ENCODE results near the gene SREK1IP1. TPM values are rescaled to one million over a fixed set of nuclear protein-coding genes. Genes with fewer than 3 reads are reported as not detected.

Gene SREK1IP1
- total and polyA plus RNA-seq, 7 donors, result 4.6 to 11.1 (median 6.9) TPM

- Histone ChIP-seq H3K36me3 (ENCODE audit: insufficient read depth in 1 of 2, low read depth in 1 of 2) (no peaks in the 10 kb centered on the region), H3K4me1 (no peaks in the 10 kb centered on the region), H3K27me3 (ENCODE audit: insufficient read depth in 3 of 3, low read length in 2 of 3) (peaks cover 0 to 26% (median 3%) of the 10 kb centered on the region in 3 donors), H3K27ac (no peak overlapping the region), H3K9me3 (no peaks in the 10 kb centered on the region), H3K4me3 (no peak overlapping the region)
- ATAC-seq (no peak), DNase-seq (no peak)
- WGBS, 3 donors, result 36 to 50% (median 40%) methylated on average over 5 of the region's 5 CpGs
- TF ChIP-seq CTCF (IDR thresholded peaks at IDR 0.05), result no peak
- intact Hi-C loops (cut with DNase I), result no loop called here
Observed at GRCh38 chr5:64685866-64686265, 82.6 kb downstream of the SREK1IP1 start.

- 84 to 94% (median 92%) methylated on average over 7 of the region's 7 CpGs for WGBS, 3 donors
- ATAC-seq (no peak), DNase-seq (no peak)
- no peak for TF ChIP-seq CTCF (IDR thresholded peaks at IDR 0.05)
- Histone ChIP-seq H3K27me3 (ENCODE audit: insufficient read depth in 3 of 3, low read length in 2 of 3) (peaks cover 0 to 3% (median 2%) of the 10 kb centered on the region in 3 donors), H3K4me1 (no peaks in the 10 kb centered on the region), H3K4me3 (no peak overlapping the region), H3K9me3 (no peaks in the 10 kb centered on the region), H3K27ac (no peak overlapping the region), H3K36me3 (ENCODE audit: insufficient read depth in 1 of 2, low read depth in 1 of 2) (no peaks in the 10 kb centered on the region)
- intact Hi-C loops (cut with DNase I), result no loop called here
Observed at GRCh38 chr5:64682608-64683007, 85.9 kb downstream of the SREK1IP1 start.

GRCh38 chr5:64680289-64680688, 88.2 kb downstream of the SREK1IP1 start:
- Histone ChIP-seq H3K27ac (no peak overlapping the region), H3K4me1 (no peaks in the 10 kb centered on the region), H3K4me3 (no peak overlapping the region), H3K9me3 (no peaks in the 10 kb centered on the region), H3K27me3 (ENCODE audit: insufficient read depth in 3 of 3, low read length in 2 of 3) (no peaks in the 10 kb centered on the region), H3K36me3 (ENCODE audit: insufficient read depth in 1 of 2, low read depth in 1 of 2) (no peaks in the 10 kb centered on the region)
- ATAC-seq, result no peak
- DNase-seq, result no peak
- intact Hi-C loops (cut with DNase I), result no loop called here
- 78 to 84% (median 79%) methylated on average over 4 of the region's 4 CpGs for WGBS, 3 donors
- TF ChIP-seq CTCF (IDR thresholded peaks at IDR 0.05), result no peak

- Histone ChIP-seq H3K4me3 (no peak overlapping the region), H3K27ac (no peak overlapping the region), H3K36me3 (ENCODE audit: insufficient read depth in 1 of 2, low read depth in 1 of 2) (no peaks in the 10 kb centered on the region), H3K27me3 (ENCODE audit: insufficient read depth in 3 of 3, low read length in 2 of 3) (no peaks in the 10 kb centered on the region), H3K4me1 (no peaks in the 10 kb centered on the region), H3K9me3 (no peaks in the 10 kb centered on the region)
- no peak for DNase-seq
- no peak for TF ChIP-seq CTCF (IDR thresholded peaks at IDR 0.05)
- 74 to 79% (median 76%) methylated on average over 5 of the region's 5 CpGs for WGBS, 3 donors
- no peak for ATAC-seq
- intact Hi-C loops (cut with DNase I), result no loop called here
Observed at GRCh38 chr5:64678374-64678773, 90.1 kb downstream of the SREK1IP1 start.

GRCh38 chr5:64671678-64672077, 96.8 kb downstream of the SREK1IP1 start:
- no peaks in the 10 kb centered on the region for H3K36me3 ChIP-seq (ENCODE audit: insufficient read depth in 1 of 2, low read depth in 1 of 2)
- intact Hi-C loops (cut with DNase I), result no loop called here
- no peaks in the 10 kb centered on the region for H3K4me1 ChIP-seq
- WGBS, 3 donors, result 75 to 80% (median 79%) methylated on average over 3 of the region's 3 CpGs
- H3K27ac ChIP-seq, result no peak overlapping the region
- TF ChIP-seq CTCF (IDR thresholded peaks at IDR 0.05), result no peak
- H3K4me3 ChIP-seq, result no peak overlapping the region
- H3K9me3 ChIP-seq, result no peaks in the 10 kb centered on the region
- peaks cover 0 to 4% (median 0%) of the 10 kb centered on the region in 3 donors for H3K27me3 ChIP-seq (ENCODE audit: insufficient read depth in 3 of 3, low read length in 2 of 3)
- no peak for DNase-seq
- ATAC-seq, result no peak
